GM12874 (cell line): Measurements from ENCODE around the gene RNASE12.
A peak's percentile ranks its signal among the peaks of the same experiment; 100 is the strongest.

Experiments
- CTCF ChIP-seq: IDR thresholded peaks from 2 replicates; pipeline ENCODE4 v1.5.1; 2011; ENCODE audit warnings: low read depth, mild to moderate bottlenecking, control low read depth, low read length, moderate library complexity; ENCODE audit not compliant: insufficient read depth

RNASE12 gene

GRCh38 chr14:20611277-20611676 is 20.1 kb upstream of the RNASE12 start:
- TF ChIP-seq CTCF: no peak

- no peak for TF ChIP-seq CTCF
These were observed 19.0 kb upstream of the RNASE12 start for GRCh38 chr14:20610002-20610765.

GRCh38 chr14:20609215-20610001 is 18.2 kb upstream of the RNASE12 start:
- TF ChIP-seq CTCF: peak; percentile 74

GRCh38 chr14:20608383-20609110 is 17.4 kb upstream of the RNASE12 start:
- no peak for TF ChIP-seq CTCF

GRCh38 chr14:20607617-20608016 is 16.4 kb upstream of the RNASE12 start:
- TF ChIP-seq CTCF: no peak

GRCh38 chr14:20606902-20607242 is 15.7 kb upstream of the RNASE12 start:
- no peak for TF ChIP-seq CTCF

- TF ChIP-seq CTCF: 0 out of 2 replicates have a peak, but pooled peaks have one; percentile 37
These were observed 15.2 kb upstream of the RNASE12 start for GRCh38 chr14:20606190-20606901.
